Inflammatory macrophage (primary cell): ENCODE measurements around the gene TMEM250.

Experiments
- DNase-seq, 2 donors: peaks; one replicate each; pipeline ENCODE4 v3.0.0-alpha.2; 2020 to 2022

Gene TMEM250

DNA sequence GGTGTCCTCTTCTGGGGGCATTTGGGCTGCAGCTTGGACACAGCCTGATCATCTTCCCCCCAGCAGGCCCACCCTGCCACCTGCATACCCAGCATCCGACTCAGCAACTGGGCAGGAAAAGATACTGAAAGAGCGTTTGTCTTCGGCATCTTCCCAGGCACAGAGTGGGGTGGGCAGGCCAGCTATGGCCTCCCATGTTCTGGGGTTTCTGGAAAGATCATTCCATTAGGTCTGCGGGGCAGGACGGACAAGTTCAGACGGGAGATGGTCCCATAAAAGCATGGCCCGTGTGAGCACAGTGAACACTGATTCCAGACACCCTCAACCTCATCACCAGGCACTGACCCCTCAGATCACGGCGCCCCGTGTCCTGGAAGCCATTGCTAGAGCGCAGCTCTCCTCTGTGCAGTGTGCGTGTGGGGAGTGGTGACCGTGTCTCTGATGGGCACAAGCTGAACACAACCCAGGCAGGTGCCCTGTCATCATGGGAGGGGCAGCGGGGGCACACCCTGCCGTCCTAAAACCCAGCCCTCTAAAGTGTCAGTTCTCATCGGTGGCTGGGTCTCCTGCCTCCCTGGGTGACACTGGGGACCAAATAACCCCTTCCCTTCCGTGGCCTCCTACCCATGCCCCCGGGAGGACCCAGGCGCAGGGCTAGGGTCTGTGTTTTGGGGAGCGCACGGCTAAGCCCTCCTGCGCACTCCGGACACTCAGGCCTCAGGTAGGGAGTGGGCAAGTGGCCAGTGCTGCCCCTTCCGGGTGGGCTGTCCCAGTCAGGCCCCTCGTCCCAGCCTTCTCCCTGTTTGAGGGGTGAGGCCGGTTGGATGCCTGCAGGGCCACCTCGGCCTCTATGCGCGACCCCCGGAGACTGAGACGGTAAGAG, 13.2 kb upstream of the TMEM250 start:
- no peak for DNase-seq

GRCh38 chr9:136129176-136129575, 10.5 kb upstream of the TMEM250 start:
- DNase-seq: no peak

GRCh38 chr9:136128436-136128835, 9.8 kb upstream of the TMEM250 start:
- DNase-seq: no peak

- DNase-seq: no peak
Observed at GRCh38 chr9:136127313-136127712, 8.6 kb upstream of the TMEM250 start.

- no peak for DNase-seq
Observed at GRCh38 chr9:136124976-136125692, 6.5 kb upstream of the TMEM250 start.

DNA sequence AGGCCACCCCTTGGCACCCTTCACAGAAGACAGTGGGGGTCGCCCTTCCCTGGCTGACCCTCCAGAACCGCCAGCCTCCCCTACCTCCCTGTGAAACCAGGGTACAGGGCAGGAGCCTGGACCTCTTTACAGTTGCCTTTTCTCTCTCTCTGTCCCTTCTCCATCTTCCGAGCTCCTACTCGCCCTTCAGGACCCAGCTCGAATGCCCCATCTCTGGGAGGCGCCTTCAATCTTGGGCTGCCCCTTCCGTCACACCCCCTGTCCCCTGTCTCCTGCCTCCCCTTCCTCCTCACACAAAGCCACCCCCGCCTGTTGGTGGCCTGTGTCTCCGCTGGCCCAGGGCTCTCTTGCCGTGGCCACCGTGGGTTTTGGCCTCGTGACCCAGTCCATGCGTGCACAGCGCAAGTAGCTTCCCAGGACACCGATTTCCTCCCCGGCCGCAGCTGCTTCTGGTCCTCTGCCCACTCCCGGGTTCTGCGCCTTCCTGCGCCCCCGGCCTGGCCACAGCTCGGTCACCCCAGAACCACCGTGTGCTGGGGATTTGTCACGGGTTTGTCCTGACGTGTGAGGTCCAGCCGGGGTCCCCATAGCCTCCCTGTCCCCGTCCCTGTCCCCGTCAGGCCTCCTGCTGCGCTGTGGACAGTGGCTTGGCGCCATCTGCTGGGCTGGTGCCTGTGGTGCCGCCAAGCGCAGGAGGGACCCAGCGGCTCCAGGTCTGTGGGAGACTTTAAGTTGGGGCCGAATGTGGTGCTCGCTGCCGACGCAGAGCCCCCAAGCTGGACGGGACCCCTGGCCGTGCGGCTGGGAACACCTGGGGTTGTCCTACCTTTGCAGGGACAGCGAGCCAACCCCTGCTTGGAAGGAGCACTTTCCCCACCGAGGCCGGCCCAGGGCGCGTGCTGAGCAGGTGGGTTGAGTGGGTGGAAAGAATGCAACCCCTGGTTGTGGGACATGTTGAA, 4.0 kb upstream of the TMEM250 start:
- DNase-seq: peak; percentile 70 to 78

DNA sequence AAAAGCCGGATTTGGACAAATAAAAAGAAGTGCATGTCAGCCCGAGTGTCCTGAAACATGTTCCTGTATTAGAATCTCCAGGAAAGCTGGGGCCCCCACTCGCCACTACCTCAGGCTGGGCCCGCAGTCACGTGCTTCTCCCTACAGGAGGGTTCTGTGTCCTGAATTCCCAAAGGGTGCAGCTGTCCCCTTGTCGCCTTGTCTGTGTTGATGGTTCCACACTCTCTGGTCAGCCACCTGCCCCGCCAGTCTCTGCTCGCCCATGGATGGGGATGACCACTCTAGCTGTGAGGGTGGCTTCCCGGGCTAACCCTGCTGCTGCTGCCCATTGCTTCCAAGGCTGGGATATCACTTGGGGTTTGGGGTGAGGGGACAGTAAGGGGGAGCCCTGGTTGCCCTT, 3.1 kb upstream of the TMEM250 start:
- DNase-seq: no peak

- DNase-seq: no peak
Observed at GRCh38 chr9:136120438-136120844, 1.8 kb upstream of the TMEM250 start.

GRCh38 chr9:136119883-136120393, 1.3 kb upstream of the TMEM250 start:
- DNase-seq: no peak

GRCh38 chr9:136119061-136119882, 597 bp upstream of the TMEM250 start:
- DNase-seq: peak; percentile 4 to 52

DNA sequence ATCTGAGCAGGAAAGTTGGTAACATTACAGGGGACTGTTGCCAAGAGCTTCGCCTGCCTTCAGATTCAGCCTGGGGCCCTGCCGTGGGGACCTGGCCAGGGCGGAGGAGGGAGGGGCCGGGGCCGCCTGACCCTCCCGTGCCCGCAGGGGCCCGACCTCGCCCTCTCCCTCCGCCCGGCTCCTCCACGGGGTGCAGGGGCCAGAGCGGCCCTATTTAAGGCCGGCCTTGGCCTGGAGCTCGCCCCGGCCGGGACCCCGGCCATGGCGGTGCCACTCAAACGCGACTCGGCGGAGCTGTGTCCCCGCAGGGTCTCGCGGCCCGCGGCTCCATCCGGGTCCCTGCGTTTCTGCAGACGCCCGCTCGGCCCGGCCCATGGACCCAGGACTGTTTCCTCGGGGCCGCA, 757 bp downstream of the TMEM250 start:
- no peak for DNase-seq

DNA sequence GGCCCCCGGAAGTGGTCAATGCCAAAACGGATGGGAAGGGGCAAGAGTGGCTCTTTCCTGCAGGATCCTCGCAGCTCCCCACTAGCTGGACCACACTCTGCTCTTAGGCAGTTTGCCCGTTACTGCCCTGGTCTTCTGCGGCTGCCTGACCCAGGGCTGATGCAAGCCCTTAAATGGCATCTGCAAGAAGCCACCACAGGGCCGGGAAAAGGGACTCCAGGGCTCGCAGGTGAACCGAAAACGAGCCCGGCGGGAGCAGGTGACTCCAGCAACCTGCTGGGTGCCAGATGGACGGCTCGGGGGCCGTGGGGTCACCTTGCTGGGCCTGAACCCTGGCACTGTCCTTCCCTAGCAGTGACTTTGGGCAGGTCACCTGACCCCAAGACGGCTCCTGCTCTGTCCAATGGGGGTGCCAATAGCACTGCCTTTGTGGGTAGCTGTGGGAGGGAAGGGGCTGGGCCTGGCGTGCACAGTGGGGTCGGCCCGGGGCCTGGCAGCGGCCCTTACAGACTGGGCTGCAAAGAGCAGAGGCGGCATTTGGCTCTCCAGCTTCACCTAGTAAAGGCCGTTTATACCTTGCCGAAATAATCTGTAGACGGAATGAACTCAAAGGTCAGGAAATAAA, 1.3 kb downstream of the TMEM250 start:
- DNase-seq: peak; percentile 64 to 84

- no peak for DNase-seq
Observed at GRCh38 chr9:136116360-136117098, 2.1 kb downstream of the TMEM250 start.

GRCh38 chr9:136115641-136116359, 2.9 kb downstream of the TMEM250 start:
- no peak for DNase-seq

GRCh38 chr9:136115206-136115605, 3.5 kb downstream of the TMEM250 start:
- DNase-seq: no peak

DNA sequence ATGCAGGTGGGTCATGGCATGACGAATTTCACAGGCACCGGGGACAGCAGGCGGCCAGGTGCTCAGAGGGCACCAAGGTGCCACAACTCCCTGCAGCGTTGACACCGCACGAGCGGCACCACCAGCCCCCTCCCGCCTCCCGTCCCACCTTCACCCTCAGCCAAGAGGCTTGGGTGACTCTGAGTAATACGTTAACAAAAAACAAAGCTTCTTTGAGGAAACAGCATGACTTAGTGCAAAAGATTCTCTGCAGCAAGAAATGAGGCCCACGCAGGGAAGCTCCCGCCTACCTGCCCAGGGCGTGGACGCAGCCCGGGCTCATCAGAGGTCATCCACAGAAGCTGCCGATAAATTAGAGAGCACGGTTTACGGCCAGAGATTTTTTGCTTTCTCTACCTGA, 4.1 kb downstream of the TMEM250 start:
- DNase-seq: peak in 1 of 2 donors; percentile 48

- no peak for DNase-seq
Observed at GRCh38 chr9:136112541-136112940, 6.1 kb downstream of the TMEM250 start.

- no peak for DNase-seq
Observed at GRCh38 chr9:136111910-136112309, 6.8 kb downstream of the TMEM250 start.

DNA sequence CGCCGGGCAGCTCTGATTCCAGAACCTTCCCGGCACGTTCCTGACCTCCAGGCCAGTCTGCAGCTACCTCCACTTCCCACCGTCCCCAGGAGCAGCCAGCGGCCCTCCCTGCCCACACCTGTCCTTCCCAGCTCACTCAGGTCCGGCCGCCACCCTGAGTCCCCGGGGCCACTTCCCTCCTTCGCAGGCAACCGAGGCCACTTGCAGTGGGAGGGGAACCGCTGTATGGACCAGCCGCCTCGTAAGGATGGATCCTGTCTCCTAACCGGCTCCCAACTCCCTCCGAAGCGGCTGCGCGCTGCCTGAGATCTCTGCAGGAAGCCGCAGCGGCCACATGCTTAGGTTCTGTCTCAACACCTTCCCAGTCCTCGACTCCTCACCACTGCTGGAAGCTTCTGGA, 7.5 kb downstream of the TMEM250 start:
- DNase-seq: no peak
